Cardiac muscle cell (in vitro differentiated cells and primary cell): ENCODE results near the gene LAMP2. TPM values are rescaled to one million over a fixed set of nuclear protein-coding genes. Genes with fewer than 3 reads are reported as not detected.

Source experiments
- DNase-seq, 2 donors: peaks; one replicate each; pipeline versions ENCODE4 v3.0.0 to v3.0.0-alpha.2; 2010 to 2017; ENCODE audit warnings: low read depth in 1 of 2, low spot score in 1 of 2
- H3K27ac ChIP-seq: fragments of 200-600 bp; sonication (generic); 2 replicates; pipeline ENCODE4 v1.5.1; 2016
- H3K27me3 ChIP-seq: fragments of 200-600 bp; sonication (generic); 2 replicates; pipeline ENCODE4 v1.6.0; 2016; ENCODE audit warnings: control low read depth
- H3K36me3 ChIP-seq: fragments of 200-600 bp; sonication (generic); 2 replicates; pipeline ENCODE4 v1.5.1; 2016; ENCODE audit warnings: control low read depth
- H3K4me1 ChIP-seq: fragments of 200-600 bp; sonication (generic); 2 replicates; pipeline ENCODE4 v1.8.1; 2017; ENCODE audit warnings: low read depth, mild to moderate bottlenecking, mixed run types
- H3K4me3 ChIP-seq: fragments of 200-600 bp; sonication (generic); 2 replicates; pipeline ENCODE4 v1.5.1; 2016; ENCODE audit warnings: mild to moderate bottlenecking
- H3K9me3 ChIP-seq: fragments of 200-600 bp; sonication (generic); 2 replicates; pipeline ENCODE4 v1.5.1; 2017; ENCODE audit warnings: low read depth, mild to moderate bottlenecking, control low read depth
- CTCF ChIP-seq: IDR thresholded peaks from 2 replicates; pipeline ENCODE4 v1.5.1; 2012; ENCODE audit warnings: low read depth, mild to moderate bottlenecking, low read length
- polyA plus RNA-seq: library from polyadenylated mRNA; unstranded; fragments of >200 nt; fragmentation: Nextera tagmentation; extraction: Ambion mirVana; gene quantifications from 2 replicates; pipeline ENCODE4 v1.2.1, GENCODE V29; 2016
- total RNA-seq: library from RNA; depleted of rRNA; stranded (reverse); fragments of >200 nt; gene quantifications from 2 replicates; pipeline ENCODE4 v1.2.3, GENCODE V29; 2016

Gene LAMP2
- total and polyA plus RNA-seq, 2 experiments from 2014 or later = 41.7 to 72.0 TPM

GRCh38 chrX:120468071-120468470 is 1.0 kb downstream of the LAMP2 start:
- H3K9me3 ChIP-seq = no peaks in the 10 kb centered on the region
- no peaks in the 10 kb centered on the region for H3K36me3 ChIP-seq
- H3K4me1 ChIP-seq = no peaks in the 10 kb centered on the region
- H3K27ac ChIP-seq = peak overlapping the region; percentile 93
- no peak for TF ChIP-seq CTCF
- H3K27me3 ChIP-seq = no peaks in the 10 kb centered on the region
- H3K4me3 ChIP-seq = peak overlapping the region; percentile 78
- DNase-seq = no peak

- no peaks in the 10 kb centered on the region for H3K4me1 ChIP-seq
- no peak overlapping the region for H3K27ac ChIP-seq
Observed at GRCh38 chrX:120464411-120464810, 4.7 kb downstream of the LAMP2 start.

GRCh38 chrX:120463241-120463640 is 5.9 kb downstream of the LAMP2 start:
- H3K36me3 ChIP-seq = no peaks in the 10 kb centered on the region
- no peak for TF ChIP-seq CTCF
- no peaks in the 10 kb centered on the region for H3K27me3 ChIP-seq
- no peaks in the 10 kb centered on the region for H3K9me3 ChIP-seq
- no peak overlapping the region for H3K27ac ChIP-seq
- no peak overlapping the region for H3K4me3 ChIP-seq
- no peaks in the 10 kb centered on the region for H3K4me1 ChIP-seq
- DNase-seq = peak; percentile 18 to 83

More at GRCh38 chrX:120464411-120464810, 4.7 kb downstream of the LAMP2 start:
- DNase-seq = no peak
- H3K27me3 ChIP-seq = no peaks in the 10 kb centered on the region
- TF ChIP-seq CTCF = no peak
- H3K36me3 ChIP-seq = no peaks in the 10 kb centered on the region
- no peaks in the 10 kb centered on the region for H3K9me3 ChIP-seq
- H3K4me3 ChIP-seq = no peak overlapping the region

- Histone ChIP-seq H3K27ac (no peak overlapping the region), H3K36me3 (no peaks in the 10 kb centered on the region), H3K9me3 (no peaks in the 10 kb centered on the region), H3K27me3 (no peaks in the 10 kb centered on the region), H3K4me1 (no peaks in the 10 kb centered on the region), H3K4me3 (no peak overlapping the region)
- no peak for TF ChIP-seq CTCF
- DNase-seq = no peak
Observed at GRCh38 chrX:120462370-120462769, 6.7 kb downstream of the LAMP2 start.

GRCh38 chrX:120459309-120459708 is 9.8 kb downstream of the LAMP2 start:
- no peaks in the 10 kb centered on the region for H3K36me3 ChIP-seq
- H3K27ac ChIP-seq = no peak overlapping the region
- H3K27me3 ChIP-seq = no peaks in the 10 kb centered on the region
- no peak overlapping the region for H3K4me3 ChIP-seq
- no peak for DNase-seq
- H3K4me1 ChIP-seq = no peaks in the 10 kb centered on the region
- TF ChIP-seq CTCF = no peak
- H3K9me3 ChIP-seq = no peaks in the 10 kb centered on the region

GRCh38 chrX:120457766-120458180 is 11.3 kb downstream of the LAMP2 start:
- Histone ChIP-seq H3K36me3 (no peaks in the 10 kb centered on the region), H3K27me3 (no peaks in the 10 kb centered on the region), H3K4me1 (no peaks in the 10 kb centered on the region), H3K9me3 (no peaks in the 10 kb centered on the region), H3K4me3 (no peak overlapping the region), H3K27ac (no peak overlapping the region)
- no peak for TF ChIP-seq CTCF
- DNase-seq = peak in 1 of 2 donors; percentile 81
